ENCODE measurements around the gene TNFAIP2.

Gene TNFAIP2

GRCh38 chr14:103089386-103090335, 33.6 kb upstream of the TNFAIP2 start:
- no peak for TF ChIP-seq CTCF (IDR thresholded peaks at IDR 0.05; ENCODE audit: control insufficient read depth, extremely low read depth, insufficient read depth)
- no peak overlapping the region for H3K4me3 ChIP-seq (ENCODE audit: low read depth, low read length)
- DNase-seq (ENCODE audit: low read depth), result no peak

- no peak overlapping the region for H3K4me3 ChIP-seq (ENCODE audit: low read depth, low read length)
- no peak for DNase-seq (ENCODE audit: low read depth)
- no peak for TF ChIP-seq CTCF (IDR thresholded peaks at IDR 0.05; ENCODE audit: control insufficient read depth, extremely low read depth, insufficient read depth)
Measured at GRCh38 chr14:103090481-103091020, 32.7 kb upstream of the TNFAIP2 start.

- no peak for TF ChIP-seq CTCF (IDR thresholded peaks at IDR 0.05; ENCODE audit: control insufficient read depth, extremely low read depth, insufficient read depth)
- DNase-seq (ENCODE audit: low read depth), result no peak
- H3K4me3 ChIP-seq (ENCODE audit: low read depth, low read length), result no peak overlapping the region
Measured at GRCh38 chr14:103091041-103091882, 32.0 kb upstream of the TNFAIP2 start.

GRCh38 chr14:103091883-103092222, 31.4 kb upstream of the TNFAIP2 start:
- DNase-seq (ENCODE audit: low read depth), result no peak
- TF ChIP-seq CTCF (IDR thresholded peaks at IDR 0.05; ENCODE audit: control insufficient read depth, extremely low read depth, insufficient read depth), result no peak
- no peak overlapping the region for H3K4me3 ChIP-seq (ENCODE audit: low read depth, low read length)

GRCh38 chr14:103093856-103094405, 29.3 kb upstream of the TNFAIP2 start:
- H3K4me3 ChIP-seq (ENCODE audit: low read depth, low read length), result no peak overlapping the region
- DNase-seq (ENCODE audit: low read depth), result no peak
- TF ChIP-seq CTCF (IDR thresholded peaks at IDR 0.05; ENCODE audit: control insufficient read depth, extremely low read depth, insufficient read depth), result no peak

- TF ChIP-seq CTCF (IDR thresholded peaks at IDR 0.05; ENCODE audit: control insufficient read depth, extremely low read depth, insufficient read depth), result no peak
- no peak for DNase-seq (ENCODE audit: low read depth)
- H3K4me3 ChIP-seq (ENCODE audit: low read depth, low read length), result no peak within 1 kb of the TSS
Measured at GRCh38 chr14:103094406-103095209, 28.7 kb upstream of the TNFAIP2 start, which contains the start of gene EXOC3L4. Gene EXOC3L4, plus strand, starts transcription at chr14:103094725. Its CDS starts 5,495 bp downstream, at chr14:103100220.
